HEK293 (cell line): ENCODE results near the gene AATK.

Experiments used
- MEIS1 ChIP-seq: sonication (generic); formaldehyde crosslinking; IDR thresholded peaks from 2 replicates; pipeline ENCODE4 v1.8.1; 2022; ENCODE audit warnings: missing genetic modification reagents, mild to moderate bottlenecking, borderline replicate concordance
- ZBTB7A ChIP-seq: fragments of 450-650 bp; formaldehyde crosslinking; IDR thresholded peaks from 2 replicates; pipeline ENCODE4 v1.5.1; 2016; ENCODE audit warnings: low read depth, missing biosample characterization, missing genetic modification characterization
- ZNF174 ChIP-seq: fragments of 450-650 bp; formaldehyde crosslinking; IDR thresholded peaks from 2 replicates; pipeline ENCODE4 v1.5.0; 2017; ENCODE audit warnings: missing biosample characterization, mild to moderate bottlenecking, missing genetic modification characterization
- ZNF394 ChIP-seq: fragments of 450-650 bp; formaldehyde crosslinking; IDR thresholded peaks from 2 replicates; pipeline ENCODE4 v1.5.1; 2016; ENCODE audit warnings: missing biosample characterization, missing genetic modification characterization, mild to moderate bottlenecking, moderate library complexity, borderline replicate concordance
- TF ChIP-seq, protein P1 (sequence below): fragments of 450-650 bp; formaldehyde crosslinking; IDR thresholded peaks from 2 replicates; pipeline ENCODE4 v1.5.1; 2016; ENCODE audit warnings: missing biosample characterization, missing genetic modification characterization
- TF ChIP-seq, protein P2 (sequence below): fragments of 450-650 bp; formaldehyde crosslinking; IDR thresholded peaks from 2 replicates; pipeline ENCODE4 v1.5.1; 2016; ENCODE audit warnings: missing biosample characterization, missing genetic modification characterization

DNA sequence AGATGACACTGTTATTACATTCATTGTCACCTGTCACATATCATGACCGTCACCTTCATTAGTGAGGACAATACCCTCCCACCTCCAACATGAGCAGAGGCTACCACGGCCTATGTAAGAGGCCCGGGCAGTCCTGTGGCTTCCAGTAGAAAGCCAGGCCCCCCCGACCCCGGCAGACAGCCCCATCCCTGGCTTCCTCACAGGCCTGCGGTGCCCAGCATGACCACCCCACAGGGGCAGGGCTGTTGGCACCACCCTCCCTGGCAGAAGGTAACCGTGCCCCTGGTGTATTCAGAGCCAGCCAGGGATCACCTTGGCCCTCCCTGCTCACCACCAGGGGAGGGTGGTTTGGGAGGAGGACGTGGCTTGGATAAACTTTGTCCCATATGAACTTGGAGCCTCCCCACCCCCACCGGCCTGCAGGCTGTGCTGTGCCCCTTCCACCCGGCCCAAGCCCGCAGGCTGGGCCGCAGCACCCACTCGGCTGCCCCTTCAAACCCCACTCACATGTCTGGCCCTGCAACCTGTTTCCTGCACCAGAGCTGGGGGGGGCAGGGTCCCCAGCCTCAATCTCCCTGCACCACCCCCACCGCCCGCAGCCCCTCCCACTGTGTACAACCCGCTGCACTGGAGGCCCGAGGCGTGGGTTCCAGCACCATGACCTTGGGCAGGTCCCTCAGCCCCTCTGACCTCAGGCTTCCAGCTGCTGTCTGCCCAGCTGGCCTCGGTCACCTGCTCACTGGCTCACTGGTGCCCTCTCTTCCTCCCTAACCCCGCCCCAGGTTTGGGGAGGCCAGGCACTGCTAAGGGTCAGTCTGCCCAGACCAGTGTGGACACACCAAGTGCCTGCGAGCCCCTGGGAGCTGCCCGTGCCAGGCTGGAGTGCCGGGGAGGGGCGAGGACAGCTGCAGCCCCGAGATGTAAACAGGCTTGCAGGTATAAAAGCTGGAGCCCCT lies 12.4 kb upstream of the AATK start:
- TF ChIP-seq MEIS1 (CRISPR knock-in tag) (no peak), ZBTB7A (tag by site-specific recombination) (no peak), ZNF394 (tag by site-specific recombination) (no peak), ZNF174 (no peak)
- TF ChIP-seq, protein P1, sequence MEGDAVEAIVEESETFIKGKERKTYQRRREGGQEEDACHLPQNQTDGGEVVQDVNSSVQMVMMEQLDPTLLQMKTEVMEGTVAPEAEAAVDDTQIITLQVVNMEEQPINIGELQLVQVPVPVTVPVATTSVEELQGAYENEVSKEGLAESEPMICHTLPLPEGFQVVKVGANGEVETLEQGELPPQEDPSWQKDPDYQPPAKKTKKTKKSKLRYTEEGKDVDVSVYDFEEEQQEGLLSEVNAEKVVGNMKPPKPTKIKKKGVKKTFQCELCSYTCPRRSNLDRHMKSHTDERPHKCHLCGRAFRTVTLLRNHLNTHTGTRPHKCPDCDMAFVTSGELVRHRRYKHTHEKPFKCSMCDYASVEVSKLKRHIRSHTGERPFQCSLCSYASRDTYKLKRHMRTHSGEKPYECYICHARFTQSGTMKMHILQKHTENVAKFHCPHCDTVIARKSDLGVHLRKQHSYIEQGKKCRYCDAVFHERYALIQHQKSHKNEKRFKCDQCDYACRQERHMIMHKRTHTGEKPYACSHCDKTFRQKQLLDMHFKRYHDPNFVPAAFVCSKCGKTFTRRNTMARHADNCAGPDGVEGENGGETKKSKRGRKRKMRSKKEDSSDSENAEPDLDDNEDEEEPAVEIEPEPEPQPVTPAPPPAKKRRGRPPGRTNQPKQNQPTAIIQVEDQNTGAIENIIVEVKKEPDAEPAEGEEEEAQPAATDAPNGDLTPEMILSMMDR (tag by site-specific recombination) = no peak
- TF ChIP-seq, protein P2, sequence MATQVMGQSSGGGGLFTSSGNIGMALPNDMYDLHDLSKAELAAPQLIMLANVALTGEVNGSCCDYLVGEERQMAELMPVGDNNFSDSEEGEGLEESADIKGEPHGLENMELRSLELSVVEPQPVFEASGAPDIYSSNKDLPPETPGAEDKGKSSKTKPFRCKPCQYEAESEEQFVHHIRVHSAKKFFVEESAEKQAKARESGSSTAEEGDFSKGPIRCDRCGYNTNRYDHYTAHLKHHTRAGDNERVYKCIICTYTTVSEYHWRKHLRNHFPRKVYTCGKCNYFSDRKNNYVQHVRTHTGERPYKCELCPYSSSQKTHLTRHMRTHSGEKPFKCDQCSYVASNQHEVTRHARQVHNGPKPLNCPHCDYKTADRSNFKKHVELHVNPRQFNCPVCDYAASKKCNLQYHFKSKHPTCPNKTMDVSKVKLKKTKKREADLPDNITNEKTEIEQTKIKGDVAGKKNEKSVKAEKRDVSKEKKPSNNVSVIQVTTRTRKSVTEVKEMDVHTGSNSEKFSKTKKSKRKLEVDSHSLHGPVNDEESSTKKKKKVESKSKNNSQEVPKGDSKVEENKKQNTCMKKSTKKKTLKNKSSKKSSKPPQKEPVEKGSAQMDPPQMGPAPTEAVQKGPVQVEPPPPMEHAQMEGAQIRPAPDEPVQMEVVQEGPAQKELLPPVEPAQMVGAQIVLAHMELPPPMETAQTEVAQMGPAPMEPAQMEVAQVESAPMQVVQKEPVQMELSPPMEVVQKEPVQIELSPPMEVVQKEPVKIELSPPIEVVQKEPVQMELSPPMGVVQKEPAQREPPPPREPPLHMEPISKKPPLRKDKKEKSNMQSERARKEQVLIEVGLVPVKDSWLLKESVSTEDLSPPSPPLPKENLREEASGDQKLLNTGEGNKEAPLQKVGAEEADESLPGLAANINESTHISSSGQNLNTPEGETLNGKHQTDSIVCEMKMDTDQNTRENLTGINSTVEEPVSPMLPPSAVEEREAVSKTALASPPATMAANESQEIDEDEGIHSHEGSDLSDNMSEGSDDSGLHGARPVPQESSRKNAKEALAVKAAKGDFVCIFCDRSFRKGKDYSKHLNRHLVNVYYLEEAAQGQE (tag by site-specific recombination) = no peak
